ENCODE data around the gene SLC7A14.

DNA sequence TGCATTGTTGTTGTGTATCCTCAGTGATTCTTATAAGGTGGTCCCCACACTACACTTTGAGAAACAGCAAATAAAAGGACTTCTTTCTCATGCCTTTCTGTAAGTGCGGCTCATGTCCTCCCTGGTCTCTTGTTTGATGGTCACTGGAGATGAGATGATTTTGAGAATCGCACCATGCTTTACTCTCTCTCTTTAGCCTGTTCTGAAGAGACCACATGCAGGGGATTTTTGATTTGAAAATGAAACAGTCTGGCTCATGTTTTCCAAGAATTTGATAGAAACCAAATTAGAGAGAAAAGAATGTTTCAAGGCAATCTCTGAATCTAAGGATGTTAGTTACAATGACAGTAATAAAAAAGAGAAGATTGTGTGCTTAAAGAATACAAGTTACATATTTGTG is 149.2 kb downstream of the SLC7A14 start:
- TF ChIP-seq, protein P1, sequence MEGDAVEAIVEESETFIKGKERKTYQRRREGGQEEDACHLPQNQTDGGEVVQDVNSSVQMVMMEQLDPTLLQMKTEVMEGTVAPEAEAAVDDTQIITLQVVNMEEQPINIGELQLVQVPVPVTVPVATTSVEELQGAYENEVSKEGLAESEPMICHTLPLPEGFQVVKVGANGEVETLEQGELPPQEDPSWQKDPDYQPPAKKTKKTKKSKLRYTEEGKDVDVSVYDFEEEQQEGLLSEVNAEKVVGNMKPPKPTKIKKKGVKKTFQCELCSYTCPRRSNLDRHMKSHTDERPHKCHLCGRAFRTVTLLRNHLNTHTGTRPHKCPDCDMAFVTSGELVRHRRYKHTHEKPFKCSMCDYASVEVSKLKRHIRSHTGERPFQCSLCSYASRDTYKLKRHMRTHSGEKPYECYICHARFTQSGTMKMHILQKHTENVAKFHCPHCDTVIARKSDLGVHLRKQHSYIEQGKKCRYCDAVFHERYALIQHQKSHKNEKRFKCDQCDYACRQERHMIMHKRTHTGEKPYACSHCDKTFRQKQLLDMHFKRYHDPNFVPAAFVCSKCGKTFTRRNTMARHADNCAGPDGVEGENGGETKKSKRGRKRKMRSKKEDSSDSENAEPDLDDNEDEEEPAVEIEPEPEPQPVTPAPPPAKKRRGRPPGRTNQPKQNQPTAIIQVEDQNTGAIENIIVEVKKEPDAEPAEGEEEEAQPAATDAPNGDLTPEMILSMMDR (IDR thresholded peaks at IDR 0.05) = no peak
- TF ChIP-seq POLR2A (IDR thresholded peaks at IDR 0.05) (no peak), EP300 (IDR thresholded peaks at IDR 0.05) (no peak)

Measured in tibial nerve (tissue), 4 donors.